Urinary bladder (tissue), 4 donors: ENCODE measurements around the gene PSMG4. TPM values are rescaled to one million over a fixed set of nuclear protein-coding genes. Genes with fewer than 3 reads are reported as not detected.
A peak's percentile ranks its signal among the peaks of the same experiment; 100 is the strongest.

ENCODE experiments used
- DNase-seq: peaks from one replicate; pipeline ENCODE4 v3.0.0-alpha.2; 2015; ENCODE audit errors: extremely low spot score
- H3K27ac ChIP-seq: one replicate; pipeline ENCODE4 v1.5.1; 2013; ENCODE audit warnings: low read depth, mild to moderate bottlenecking, moderate library complexity
- H3K36me3 ChIP-seq: one replicate; pipeline ENCODE4 v1.6.1; 2013; ENCODE audit warnings: mild to moderate bottlenecking, moderate library complexity; ENCODE audit not compliant: insufficient read depth
- H3K4me1 ChIP-seq: one replicate; pipeline ENCODE4 v1.6.1; 2013; ENCODE audit warnings: mild to moderate bottlenecking, moderate library complexity; ENCODE audit not compliant: insufficient read depth
- H3K4me3 ChIP-seq: one replicate; pipeline ENCODE4 v1.5.1; 2013; ENCODE audit warnings: low read depth, low read length
- WGBS: extraction: QIAGEN DNeasy Blood & Tissue Kit; methylation state at CpG from one replicate; pipeline ENCODE4 v1.1.7; 2013; 5-methylcytosine and 5-hydroxymethylcytosine counted together
- polyA plus RNA-seq: library from polyadenylated mRNA; stranded (reverse); fragments of 200-250 nt; gene quantifications from one replicate; pipeline ENCODE4 v1.2.3, GENCODE V29; 2013
- total RNA-seq: library from RNA; depleted of rRNA; stranded (reverse); fragments of >200 nt; gene quantifications from one replicate; pipeline ENCODE4 v1.2.3, GENCODE V29; 2014
- donor health status: healthy with polysubstance abuse.
- donor health status: healthy.

PSMG4 gene
- 19.8 TPM for total RNA-seq
- polyA plus RNA-seq, result 29.5 TPM

GRCh38 chr6:3258720-3259490 lies at the start of gene PSMG4:
PSMG4 (plus strand) TSS chr6:3258947; CDS start chr6:3259023, 76 bp downstream.
- H3K36me3 ChIP-seq, result no peaks in the 10 kb centered on the region
- DNase-seq, result peak; percentile 72
- peak within 1 kb of the TSS; percentile 48 for H3K27ac ChIP-seq
- H3K4me3 ChIP-seq, result peak within 1 kb of the TSS; percentile 96
- under 1% methylated on average over 80 of the region's 80 CpGs for WGBS
- peaks cover 1% of the 10 kb centered on the region for H3K4me1 ChIP-seq

GRCh38 chr6:3209114-3210023 lies 49.4 kb upstream of the PSMG4 start:
- no peak overlapping the region for H3K27ac ChIP-seq
- DNase-seq, result no peak
- WGBS, result 54% methylated on average over 17 of the region's 17 CpGs
- H3K4me1 ChIP-seq, result no peaks in the 10 kb centered on the region
- no peaks in the 10 kb centered on the region for H3K36me3 ChIP-seq
- H3K4me3 ChIP-seq, result no peak overlapping the region

- 90% methylated on average over 9 of the region's 9 CpGs for WGBS
- Histone ChIP-seq H3K27ac (no peak overlapping the region), H3K4me1 (no peaks in the 10 kb centered on the region), H3K4me3 (no peak overlapping the region), H3K36me3 (no peaks in the 10 kb centered on the region)
- no peak for DNase-seq
Observed at GRCh38 chr6:3210024-3210610, 48.6 kb upstream of the PSMG4 start.

GRCh38 chr6:3211681-3212080 lies 47.1 kb upstream of the PSMG4 start:
- WGBS, result 63% methylated on average over 5 of the region's 5 CpGs
- no peak overlapping the region for H3K27ac ChIP-seq
- DNase-seq, result no peak
- no peak overlapping the region for H3K4me3 ChIP-seq
- H3K36me3 ChIP-seq, result no peaks in the 10 kb centered on the region
- H3K4me1 ChIP-seq, result no peaks in the 10 kb centered on the region

- DNase-seq, result no peak
- no peak overlapping the region for H3K27ac ChIP-seq
- H3K4me1 ChIP-seq, result no peaks in the 10 kb centered on the region
- 95% methylated on average over 6 of the region's 6 CpGs for WGBS
- H3K4me3 ChIP-seq, result no peak overlapping the region
- H3K36me3 ChIP-seq, result no peaks in the 10 kb centered on the region
Observed at GRCh38 chr6:3212261-3212660, 46.5 kb upstream of the PSMG4 start.

- Histone ChIP-seq H3K36me3 (no peaks in the 10 kb centered on the region), H3K4me3 (no peak overlapping the region), H3K4me1 (no peaks in the 10 kb centered on the region), H3K27ac (no peak overlapping the region)
- WGBS, result 96% methylated on average over 2 of the region's 2 CpGs
- DNase-seq, result no peak
Observed at GRCh38 chr6:3213334-3213695, 45.4 kb upstream of the PSMG4 start.

- Histone ChIP-seq H3K4me1 (no peaks in the 10 kb centered on the region), H3K27ac (no peak overlapping the region), H3K4me3 (no peak overlapping the region), H3K36me3 (no peaks in the 10 kb centered on the region)
- WGBS, result 54% methylated on average over 3 of the region's 3 CpGs
- DNase-seq, result no peak
Observed at GRCh38 chr6:3214898-3215297, 43.8 kb upstream of the PSMG4 start.

- WGBS, result 92% methylated on average over 2 of the region's 2 CpGs
- Histone ChIP-seq H3K4me3 (no peak overlapping the region), H3K4me1 (no peaks in the 10 kb centered on the region), H3K36me3 (no peaks in the 10 kb centered on the region), H3K27ac (no peak overlapping the region)
- DNase-seq, result no peak
Observed at GRCh38 chr6:3217286-3217685, 41.5 kb upstream of the PSMG4 start.

- no peaks in the 10 kb centered on the region for H3K36me3 ChIP-seq
- no peaks in the 10 kb centered on the region for H3K4me1 ChIP-seq
- H3K27ac ChIP-seq, result no peak overlapping the region
- H3K4me3 ChIP-seq, result no peak overlapping the region
- DNase-seq, result no peak
- 79% methylated on average over 10 of the region's 10 CpGs for WGBS
Observed at GRCh38 chr6:3218266-3218665, 40.5 kb upstream of the PSMG4 start.

GRCh38 chr6:3220366-3220765 lies 38.4 kb upstream of the PSMG4 start:
- H3K4me1 ChIP-seq, result no peaks in the 10 kb centered on the region
- no peaks in the 10 kb centered on the region for H3K36me3 ChIP-seq
- no peak overlapping the region for H3K4me3 ChIP-seq
- no peak for DNase-seq
- H3K27ac ChIP-seq, result no peak overlapping the region
- 87% methylated on average over 2 of the region's 2 CpGs for WGBS

GRCh38 chr6:3221578-3221977 lies 37.2 kb upstream of the PSMG4 start:
- Histone ChIP-seq H3K4me1 (no peaks in the 10 kb centered on the region), H3K4me3 (no peak overlapping the region), H3K36me3 (no peaks in the 10 kb centered on the region), H3K27ac (no peak overlapping the region)
- no peak for DNase-seq
- WGBS, result 93% methylated on average over 4 of the region's 4 CpGs

- Histone ChIP-seq H3K27ac (no peak overlapping the region), H3K4me1 (no peaks in the 10 kb centered on the region), H3K36me3 (no peaks in the 10 kb centered on the region), H3K4me3 (no peak overlapping the region)
- DNase-seq, result no peak
- WGBS, result 82% methylated on average over 4 of the region's 4 CpGs
Observed at GRCh38 chr6:3222506-3223038, 36.2 kb upstream of the PSMG4 start.

- no peak overlapping the region for H3K4me3 ChIP-seq
- peaks cover 1% of the 10 kb centered on the region for H3K4me1 ChIP-seq
- no peak overlapping the region for H3K27ac ChIP-seq
- DNase-seq, result no peak
- no peaks in the 10 kb centered on the region for H3K36me3 ChIP-seq
- WGBS, result 93% methylated on average over 10 of the region's 10 CpGs
Observed at GRCh38 chr6:3226042-3226441, 32.7 kb upstream of the PSMG4 start.
